K562 (cell line): ENCODE measurements around the gene TACC3. TPM values are rescaled to one million over a fixed set of nuclear protein-coding genes. Genes with fewer than 3 reads are reported as not detected.

ENCODE experiments used
- CHD1 ChIP-seq: fragments of 200-600 bp; sonication (generic); IDR thresholded peaks from one replicate; pipeline ENCODE4 v1.6.1; 2012; ENCODE audit warnings: mild to moderate bottlenecking, moderate library complexity, low read length, inconsistent platforms
- HDAC6 ChIP-seq: IDR thresholded peaks from 2 replicates; pipeline ENCODE4 v1.6.1; 2012; ENCODE audit warnings: low read depth, mild to moderate bottlenecking, control low read depth, inconsistent platforms, low read length, moderate library complexity
- HMG20A ChIP-seq: fragments of 450-650 bp; formaldehyde crosslinking; conservative IDR thresholded peaks from 2 replicates; pipeline ENCODE4 v1.4.0; 2020; ENCODE audit warnings: mild to moderate bottlenecking, mixed read lengths
- MXI1 ChIP-seq: IDR thresholded peaks from 2 replicates; pipeline ENCODE4 v1.6.1; 2011; ENCODE audit warnings: low read depth, mild to moderate bottlenecking, improper control_type of control experiment, low read length
- RB1 ChIP-seq: fragments of 450-650 bp; IDR thresholded peaks from 2 replicates; pipeline ENCODE4 v1.6.1; 2017; ENCODE audit warnings: low read depth, mild to moderate bottlenecking
- RUNX1 ChIP-seq: sonication (generic); IDR thresholded peaks from 2 replicates; pipeline ENCODE4 v1.6.1; 2016; ENCODE audit warnings: antibody characterized with exemption, low read depth
- ZNF134 ChIP-seq: fragments of 250-450 bp; sonication (Bioruptor Pico); conservative IDR thresholded peaks from 2 replicates; pipeline ENCODE4 v1.4.0; 2020
- polyA plus RNA-seq, 8 experiments: library from polyadenylated mRNA; depleted of rRNA in 4 of 8; stranded (reverse) in 5 of 8; unstranded in 3 of 8; fragments of >200 nt; fragmentation: Nextera tagmentation in 2 of 8; fragmentation: Illumina TruSeq in 1 of 8; extraction: Ambion mirVana in 2 of 8; extraction: Trizol in 1 of 8; gene quantifications; 2 replicates each; pipeline versions ENCODE4 v1.2.1 to v1.2.3, GENCODE V29; 2011 to 2014; ENCODE audit warnings: inconsistent platforms in 1 of 8, missing spikeins in 1 of 8
- total RNA-seq, 7 experiments: library from RNA; depleted of rRNA in 6 of 7; stranded (reverse); fragments of >200 nt in 6 of 7; fragmentation: Illumina TruSeq in 2 of 7; extraction: Trizol in 2 of 7; gene quantifications; 2 replicates each; pipeline versions ENCODE4 v1.2.1 to v1.2.3, GENCODE V29; 2011 to 2021; ENCODE audit warnings: low replicate concordance in 1 of 7
- TF ChIP-seq, protein P1 (sequence below): IDR thresholded peaks from 2 replicates; pipeline ENCODE4 v1.6.1; 2016; ENCODE audit warnings: missing genetic modification characterization, missing compliant biosample characterization
- TF ChIP-seq, protein P2 (sequence below): fragments of 250-450 bp; sonication (Bioruptor Pico); IDR thresholded peaks from 2 replicates; pipeline ENCODE4 v1.4.0; 2020; ENCODE audit warnings: mild to moderate bottlenecking, moderate library complexity
- TF ChIP-seq, protein P3 (sequence below), 2 experiments: fragments of 200-800 bp in 1 of 2; sonication (Bioruptor generic) in 1 of 2; sonication (generic) in 1 of 2; formaldehyde crosslinking in 1 of 2; IDR thresholded peaks in 1 of 2; conservative IDR thresholded peaks in 1 of 2; 2 replicates each; pipeline versions ENCODE4 v1.5.0 to v1.6.1; 2016 to 2020; ENCODE audit warnings: missing compliant biosample characterization in 1 of 2, missing genetic modification characterization in 1 of 2, missing genetic modification reagents in 1 of 2
- TF ChIP-seq, protein P4 (sequence below): fragments of 150-350 bp; conservative IDR thresholded peaks from 2 replicates; pipeline ENCODE4 v1.6.1; 2014; ENCODE audit warnings: low read length
- TF ChIP-seq, protein P5 (sequence below): fragments of 450-650 bp; IDR thresholded peaks from 2 replicates; pipeline ENCODE4 v1.6.1; 2014; ENCODE audit warnings: low read depth, mild to moderate bottlenecking, moderate library complexity, borderline replicate concordance
- TF ChIP-seq, protein P6 (sequence below), 2 experiments: IDR thresholded peaks in 1 of 2; conservative IDR thresholded peaks in 1 of 2; 2 replicates each; pipeline ENCODE4 v1.6.1; 2016; ENCODE audit warnings: low read depth in 2 of 2, mild to moderate bottlenecking in 1 of 2, missing compliant biosample characterization in 1 of 2, missing genetic modification characterization in 1 of 2, moderate library complexity in 1 of 2

TACC3 gene
- total and polyA plus RNA-seq, 9 of the 15 experiments (the other 6 are each of a cell fraction or from before 2014, with no cell fraction given), result 1.9 to 122 (median 55.6) TPM

DNA sequence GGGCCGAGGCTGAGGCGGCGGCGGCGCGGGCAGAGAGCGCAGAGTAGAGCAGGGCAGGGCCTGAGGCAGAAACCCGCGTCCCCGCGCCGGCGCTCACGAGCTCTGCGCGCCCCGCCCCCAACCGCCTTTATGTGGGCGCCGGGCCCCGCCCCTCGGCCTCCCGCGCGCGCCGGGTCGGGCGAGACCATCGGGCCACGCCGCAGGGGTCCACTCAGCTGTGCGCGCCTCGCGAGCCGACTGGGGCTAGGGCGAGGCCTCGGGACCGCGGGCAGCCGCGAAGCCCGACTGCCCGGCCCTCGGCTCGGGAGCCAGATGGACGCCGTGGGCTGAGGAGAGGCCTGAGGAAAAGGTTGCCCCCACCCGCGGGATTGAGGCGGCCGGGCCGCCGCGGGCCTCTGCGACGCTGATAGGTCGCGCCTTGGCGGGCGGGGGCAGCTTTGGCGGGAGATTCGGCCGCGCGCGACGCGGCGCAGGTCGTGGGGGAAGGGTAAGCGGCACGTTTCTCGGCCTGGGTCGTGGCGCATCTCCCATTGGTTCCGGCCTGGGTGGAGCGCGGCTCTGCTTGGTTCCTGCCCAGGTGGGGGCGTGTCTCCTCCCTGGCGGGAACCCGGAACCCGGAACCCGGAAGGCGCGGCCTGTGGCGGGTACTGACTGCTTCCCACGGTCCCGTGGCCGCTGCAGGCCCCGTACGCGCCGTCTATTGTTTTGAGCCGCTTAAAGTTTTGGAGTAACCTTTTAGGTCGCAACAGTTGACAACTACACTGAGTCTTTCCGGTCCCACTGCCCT lies 8.9 kb upstream of the TACC3 start, which contains the start of gene SLBP (continued):
- TF ChIP-seq, protein P1, sequence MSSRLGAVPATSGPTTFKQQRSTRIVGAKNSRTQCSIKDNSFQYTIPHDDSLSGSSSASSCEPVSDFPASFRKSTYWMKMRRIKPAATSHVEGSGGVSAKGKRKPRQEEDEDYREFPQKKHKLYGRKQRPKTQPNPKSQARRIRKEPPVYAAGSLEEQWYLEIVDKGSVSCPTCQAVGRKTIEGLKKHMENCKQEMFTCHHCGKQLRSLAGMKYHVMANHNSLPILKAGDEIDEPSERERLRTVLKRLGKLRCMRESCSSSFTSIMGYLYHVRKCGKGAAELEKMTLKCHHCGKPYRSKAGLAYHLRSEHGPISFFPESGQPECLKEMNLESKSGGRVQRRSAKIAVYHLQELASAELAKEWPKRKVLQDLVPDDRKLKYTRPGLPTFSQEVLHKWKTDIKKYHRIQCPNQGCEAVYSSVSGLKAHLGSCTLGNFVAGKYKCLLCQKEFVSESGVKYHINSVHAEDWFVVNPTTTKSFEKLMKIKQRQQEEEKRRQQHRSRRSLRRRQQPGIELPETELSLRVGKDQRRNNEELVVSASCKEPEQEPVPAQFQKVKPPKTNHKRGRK, result no peak
- TF ChIP-seq, protein P2, sequence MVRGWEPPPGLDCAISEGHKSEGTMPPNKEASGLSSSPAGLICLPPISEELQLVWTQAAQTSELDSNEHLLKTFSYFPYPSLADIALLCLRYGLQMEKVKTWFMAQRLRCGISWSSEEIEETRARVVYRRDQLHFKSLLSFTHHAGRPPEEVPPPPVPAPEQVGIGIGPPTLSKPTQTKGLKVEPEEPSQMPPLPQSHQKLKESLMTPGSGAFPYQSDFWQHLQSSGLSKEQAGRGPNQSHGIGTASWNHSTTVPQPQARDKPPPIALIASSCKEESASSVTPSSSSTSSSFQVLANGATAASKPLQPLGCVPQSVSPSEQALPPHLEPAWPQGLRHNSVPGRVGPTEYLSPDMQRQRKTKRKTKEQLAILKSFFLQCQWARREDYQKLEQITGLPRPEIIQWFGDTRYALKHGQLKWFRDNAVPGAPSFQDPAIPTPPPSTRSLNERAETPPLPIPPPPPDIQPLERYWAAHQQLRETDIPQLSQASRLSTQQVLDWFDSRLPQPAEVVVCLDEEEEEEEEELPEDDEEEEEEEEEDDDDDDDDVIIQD (CRISPR knock-in tag), result no peak
- TF ChIP-seq RB1 (peak; percentile 99), HDAC6 (no peak), CHD1 (no peak), MXI1 (peak; percentile 67; the same call in 1 of the 2 replicates), ZNF134 (CRISPR knock-in tag) (no peak), HMG20A (CRISPR knock-in tag) (no peak), RUNX1 (no peak)
- TF ChIP-seq, protein P3, sequence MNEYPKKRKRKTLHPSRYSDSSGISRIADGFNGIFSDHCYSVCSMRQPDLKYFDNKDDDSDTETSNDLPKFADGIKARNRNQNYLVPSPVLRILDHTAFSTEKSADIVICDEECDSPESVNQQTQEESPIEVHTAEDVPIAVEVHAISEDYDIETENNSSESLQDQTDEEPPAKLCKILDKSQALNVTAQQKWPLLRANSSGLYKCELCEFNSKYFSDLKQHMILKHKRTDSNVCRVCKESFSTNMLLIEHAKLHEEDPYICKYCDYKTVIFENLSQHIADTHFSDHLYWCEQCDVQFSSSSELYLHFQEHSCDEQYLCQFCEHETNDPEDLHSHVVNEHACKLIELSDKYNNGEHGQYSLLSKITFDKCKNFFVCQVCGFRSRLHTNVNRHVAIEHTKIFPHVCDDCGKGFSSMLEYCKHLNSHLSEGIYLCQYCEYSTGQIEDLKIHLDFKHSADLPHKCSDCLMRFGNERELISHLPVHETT (CRISPR knock-in tag; conservative IDR thresholded peaks at IDR 0.05 in 1 of 2, IDR thresholded peaks at IDR 0.05 in 1 of 2), result peak in 1 of 2 experiments; percentile 85; a peak in 2 of 4 replicates
- TF ChIP-seq, protein P4, sequence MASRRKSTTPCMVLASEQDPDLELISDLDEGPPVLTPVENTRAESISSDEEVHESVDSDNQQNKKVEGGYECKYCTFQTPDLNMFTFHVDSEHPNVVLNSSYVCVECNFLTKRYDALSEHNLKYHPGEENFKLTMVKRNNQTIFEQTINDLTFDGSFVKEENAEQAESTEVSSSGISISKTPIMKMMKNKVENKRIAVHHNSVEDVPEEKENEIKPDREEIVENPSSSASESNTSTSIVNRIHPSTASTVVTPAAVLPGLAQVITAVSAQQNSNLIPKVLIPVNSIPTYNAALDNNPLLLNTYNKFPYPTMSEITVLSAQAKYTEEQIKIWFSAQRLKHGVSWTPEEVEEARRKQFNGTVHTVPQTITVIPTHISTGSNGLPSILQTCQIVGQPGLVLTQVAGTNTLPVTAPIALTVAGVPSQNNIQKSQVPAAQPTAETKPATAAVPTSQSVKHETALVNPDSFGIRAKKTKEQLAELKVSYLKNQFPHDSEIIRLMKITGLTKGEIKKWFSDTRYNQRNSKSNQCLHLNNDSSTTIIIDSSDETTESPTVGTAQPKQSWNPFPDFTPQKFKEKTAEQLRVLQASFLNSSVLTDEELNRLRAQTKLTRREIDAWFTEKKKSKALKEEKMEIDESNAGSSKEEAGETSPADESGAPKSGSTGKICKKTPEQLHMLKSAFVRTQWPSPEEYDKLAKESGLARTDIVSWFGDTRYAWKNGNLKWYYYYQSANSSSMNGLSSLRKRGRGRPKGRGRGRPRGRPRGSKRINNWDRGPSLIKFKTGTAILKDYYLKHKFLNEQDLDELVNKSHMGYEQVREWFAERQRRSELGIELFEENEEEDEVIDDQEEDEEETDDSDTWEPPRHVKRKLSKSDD, result no peak
- TF ChIP-seq, protein P5, sequence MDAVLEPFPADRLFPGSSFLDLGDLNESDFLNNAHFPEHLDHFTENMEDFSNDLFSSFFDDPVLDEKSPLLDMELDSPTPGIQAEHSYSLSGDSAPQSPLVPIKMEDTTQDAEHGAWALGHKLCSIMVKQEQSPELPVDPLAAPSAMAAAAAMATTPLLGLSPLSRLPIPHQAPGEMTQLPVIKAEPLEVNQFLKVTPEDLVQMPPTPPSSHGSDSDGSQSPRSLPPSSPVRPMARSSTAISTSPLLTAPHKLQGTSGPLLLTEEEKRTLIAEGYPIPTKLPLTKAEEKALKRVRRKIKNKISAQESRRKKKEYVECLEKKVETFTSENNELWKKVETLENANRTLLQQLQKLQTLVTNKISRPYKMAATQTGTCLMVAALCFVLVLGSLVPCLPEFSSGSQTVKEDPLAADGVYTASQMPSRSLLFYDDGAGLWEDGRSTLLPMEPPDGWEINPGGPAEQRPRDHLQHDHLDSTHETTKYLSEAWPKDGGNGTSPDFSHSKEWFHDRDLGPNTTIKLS, result peak; percentile 91
- TF ChIP-seq, protein P6, sequence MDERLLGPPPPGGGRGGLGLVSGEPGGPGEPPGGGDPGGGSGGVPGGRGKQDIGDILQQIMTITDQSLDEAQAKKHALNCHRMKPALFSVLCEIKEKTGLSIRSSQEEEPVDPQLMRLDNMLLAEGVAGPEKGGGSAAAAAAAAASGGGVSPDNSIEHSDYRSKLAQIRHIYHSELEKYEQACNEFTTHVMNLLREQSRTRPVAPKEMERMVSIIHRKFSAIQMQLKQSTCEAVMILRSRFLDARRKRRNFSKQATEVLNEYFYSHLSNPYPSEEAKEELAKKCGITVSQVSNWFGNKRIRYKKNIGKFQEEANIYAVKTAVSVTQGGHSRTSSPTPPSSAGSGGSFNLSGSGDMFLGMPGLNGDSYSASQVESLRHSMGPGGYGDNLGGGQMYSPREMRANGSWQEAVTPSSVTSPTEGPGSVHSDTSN (CRISPR knock-in tag; IDR thresholded peaks at IDR 0.05; ENCODE audit: low read depth), result no peak
- TF ChIP-seq, protein P6 (tag; conservative IDR thresholded peaks at IDR 0.05; ENCODE audit: low read depth), result no peak
